ENCODE results near the gene KRTAP10-12.

KRTAP10-12 gene

DNA sequence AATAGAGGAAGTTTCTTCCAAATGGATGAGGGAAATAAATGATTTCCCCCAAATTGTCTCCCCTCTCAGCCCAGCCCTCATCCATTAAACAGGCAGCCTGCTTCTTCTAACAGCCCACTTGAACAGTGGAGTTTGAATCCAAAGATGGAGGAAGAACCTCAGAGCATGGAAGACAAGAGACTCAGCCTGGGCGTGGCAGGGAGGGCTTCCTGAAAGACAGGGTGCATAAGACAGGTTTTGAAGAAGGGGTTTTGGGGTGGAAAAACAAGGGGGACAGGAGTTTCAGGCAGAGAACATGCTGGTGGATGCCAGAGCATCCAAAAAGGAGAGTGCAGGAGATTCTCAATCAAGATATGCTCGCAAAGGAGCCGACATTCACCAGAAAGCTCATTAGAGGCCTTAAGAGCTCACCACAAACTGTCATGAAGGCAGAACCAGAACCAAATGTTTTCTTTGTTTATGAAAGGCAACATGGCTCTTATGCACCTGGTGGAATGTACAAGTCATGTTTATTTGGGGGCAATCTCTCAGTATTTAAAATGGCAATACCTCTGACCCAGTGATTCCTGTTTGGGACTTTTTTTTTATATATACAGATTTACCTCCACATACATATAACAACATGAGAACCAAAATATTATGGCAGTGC lies 40.9 kb downstream of the KRTAP10-12 start:
- TF ChIP-seq POLR2AphosphoS5 (IDR thresholded peaks at IDR 0.05; ENCODE audit: low read depth, low read length) (no peak), TAF1 (IDR thresholded peaks at IDR 0.05; ENCODE audit: low read depth, low read length) (no peak), SPI1 (IDR thresholded peaks at IDR 0.05; ENCODE audit: low read depth, low read length) (no peak), POLR2A (IDR thresholded peaks at IDR 0.05; ENCODE audit: low read depth, low read length) (no peak), POU2F2 (IDR thresholded peaks at IDR 0.05; ENCODE audit: low read depth, low read length) (no peak), PAX5 (IDR thresholded peaks at IDR 0.05; ENCODE audit: insufficient read depth, low read length, severe bottlenecking) (no peak)

DNA sequence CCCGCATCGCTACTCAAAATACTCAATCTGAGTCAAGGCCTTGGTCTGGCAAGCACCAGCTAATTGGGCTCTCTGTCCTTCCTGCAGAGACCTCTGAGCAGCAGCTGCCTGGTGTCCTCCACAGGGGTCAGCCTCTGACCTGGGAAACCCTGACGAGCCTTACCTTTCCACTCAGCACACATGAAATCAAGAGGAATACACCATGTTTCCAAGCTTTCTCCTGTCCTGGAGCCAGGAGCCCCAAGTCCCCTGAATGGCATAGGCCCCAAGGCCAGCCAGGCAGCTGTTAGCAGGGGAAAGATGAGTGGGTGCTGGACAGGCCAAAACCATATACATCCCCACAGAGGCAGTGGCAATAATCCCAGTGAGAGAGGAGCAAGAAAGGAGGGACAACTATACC lies 41.6 kb downstream of the KRTAP10-12 start:
- no peak for FAIRE-seq
- TF ChIP-seq PAX5 (IDR thresholded peaks at IDR 0.05; ENCODE audit: insufficient read depth, low read length, severe bottlenecking), result no peak
- no peak for TF ChIP-seq POLR2A (IDR thresholded peaks at IDR 0.05; ENCODE audit: low read depth, low read length)
- no peak for TF ChIP-seq POU2F2 (IDR thresholded peaks at IDR 0.05; ENCODE audit: low read depth, low read length)
- TF ChIP-seq SPI1 (IDR thresholded peaks at IDR 0.05; ENCODE audit: low read depth, low read length), result no peak
- no peak for TF ChIP-seq POLR2AphosphoS5 (IDR thresholded peaks at IDR 0.05; ENCODE audit: low read depth, low read length)
- TF ChIP-seq TAF1 (IDR thresholded peaks at IDR 0.05; ENCODE audit: low read depth, low read length), result no peak
- no peak for DNase-seq (ENCODE audit: insufficient read length, low spot score)

More for the DNA sequence above, 40.9 kb downstream of the KRTAP10-12 start:
- DNase-seq (ENCODE audit: insufficient read length, low spot score), result no peak
- no peak for FAIRE-seq

DNA sequence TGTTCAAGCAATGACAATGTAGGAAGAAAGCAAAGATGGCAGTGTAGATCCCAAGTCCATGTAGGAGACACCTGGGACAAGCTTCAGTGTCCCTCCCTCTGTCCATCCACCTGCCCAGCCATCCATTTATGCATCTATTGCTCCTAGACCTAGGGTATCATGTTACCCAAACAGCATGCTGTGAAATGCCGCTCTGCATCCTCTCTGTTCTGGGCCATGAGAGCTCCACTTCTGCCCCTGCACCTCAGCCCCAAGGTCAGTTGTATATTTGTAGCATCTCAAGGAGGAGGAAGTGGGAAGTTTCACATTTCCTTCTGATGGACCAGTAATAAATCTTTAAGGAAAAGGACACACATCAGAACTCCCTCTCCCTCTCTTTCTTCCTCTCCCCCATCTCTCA lies 42.3 kb downstream of the KRTAP10-12 start:
- DNase-seq (ENCODE audit: insufficient read length, low spot score) (no peak), FAIRE-seq (no peak)
- TF ChIP-seq POU2F2 (IDR thresholded peaks at IDR 0.05; ENCODE audit: low read depth, low read length) (no peak), POLR2A (IDR thresholded peaks at IDR 0.05; ENCODE audit: low read depth, low read length) (no peak)

DNA sequence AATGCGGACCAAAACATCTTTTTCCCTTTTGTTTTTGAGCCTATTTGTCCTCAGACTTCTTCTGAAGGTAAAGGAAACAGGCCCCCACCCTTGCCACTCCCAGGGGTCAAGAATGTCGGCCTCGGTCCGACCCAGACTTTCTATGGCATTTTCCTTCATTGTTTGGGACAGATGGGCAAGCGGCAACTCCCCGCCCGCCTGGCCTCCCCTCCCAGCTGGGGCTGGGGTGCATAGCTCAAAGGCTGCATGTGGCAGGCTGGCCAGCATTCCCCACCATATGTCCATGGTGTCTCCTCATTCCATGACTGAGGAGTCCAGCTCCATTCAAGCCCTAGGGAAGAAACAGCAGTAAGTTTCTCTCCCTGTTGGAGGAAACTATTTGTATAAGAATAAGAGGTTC lies 43.8 kb downstream of the KRTAP10-12 start:
- no peak for TF ChIP-seq POLR2AphosphoS5 (IDR thresholded peaks at IDR 0.05; ENCODE audit: low read depth, low read length)
- TF ChIP-seq PAX5 (IDR thresholded peaks at IDR 0.05; ENCODE audit: insufficient read depth, low read length, severe bottlenecking), result no peak
- TF ChIP-seq POU2F2 (IDR thresholded peaks at IDR 0.05; ENCODE audit: low read depth, low read length), result no peak
- TF ChIP-seq TAF1 (IDR thresholded peaks at IDR 0.05; ENCODE audit: low read depth, low read length), result no peak
- no peak for TF ChIP-seq POLR2A (IDR thresholded peaks at IDR 0.05; ENCODE audit: low read depth, low read length)
- no peak for TF ChIP-seq SPI1 (IDR thresholded peaks at IDR 0.05; ENCODE audit: low read depth, low read length)
- no peak for DNase-seq (ENCODE audit: insufficient read length, low spot score)
- no peak for FAIRE-seq

DNA sequence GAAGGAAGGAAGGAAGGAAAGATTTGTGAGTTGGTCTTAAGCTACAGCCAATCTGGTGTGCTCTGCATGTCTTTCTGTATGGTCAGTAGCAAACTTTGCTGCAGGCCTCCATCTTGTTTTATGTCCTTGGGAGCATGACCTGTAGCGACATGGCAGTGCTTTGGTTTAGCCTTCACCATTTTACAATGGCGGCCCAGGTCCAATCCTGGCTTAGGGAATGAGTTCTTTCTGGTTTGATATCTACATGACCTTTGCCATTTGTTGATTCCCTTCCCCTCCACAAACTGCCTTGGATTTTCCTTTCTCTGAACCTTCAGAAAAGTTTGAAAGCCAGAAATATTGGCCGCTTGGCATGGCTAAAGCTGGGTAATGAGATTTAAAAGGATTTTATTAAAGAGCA lies 44.9 kb downstream of the KRTAP10-12 start:
- TF ChIP-seq TAF1 (IDR thresholded peaks at IDR 0.05; ENCODE audit: low read depth, low read length), result no peak
- no peak for TF ChIP-seq PAX5 (IDR thresholded peaks at IDR 0.05; ENCODE audit: insufficient read depth, low read length, severe bottlenecking)
- TF ChIP-seq POLR2AphosphoS5 (IDR thresholded peaks at IDR 0.05; ENCODE audit: low read depth, low read length), result no peak
- TF ChIP-seq POLR2A (IDR thresholded peaks at IDR 0.05; ENCODE audit: low read depth, low read length), result no peak
- TF ChIP-seq POU2F2 (IDR thresholded peaks at IDR 0.05; ENCODE audit: low read depth, low read length), result no peak
- TF ChIP-seq SPI1 (IDR thresholded peaks at IDR 0.05; ENCODE audit: low read depth, low read length), result no peak
- no peak for FAIRE-seq
- DNase-seq (ENCODE audit: insufficient read length, low spot score), result no peak

DNA sequence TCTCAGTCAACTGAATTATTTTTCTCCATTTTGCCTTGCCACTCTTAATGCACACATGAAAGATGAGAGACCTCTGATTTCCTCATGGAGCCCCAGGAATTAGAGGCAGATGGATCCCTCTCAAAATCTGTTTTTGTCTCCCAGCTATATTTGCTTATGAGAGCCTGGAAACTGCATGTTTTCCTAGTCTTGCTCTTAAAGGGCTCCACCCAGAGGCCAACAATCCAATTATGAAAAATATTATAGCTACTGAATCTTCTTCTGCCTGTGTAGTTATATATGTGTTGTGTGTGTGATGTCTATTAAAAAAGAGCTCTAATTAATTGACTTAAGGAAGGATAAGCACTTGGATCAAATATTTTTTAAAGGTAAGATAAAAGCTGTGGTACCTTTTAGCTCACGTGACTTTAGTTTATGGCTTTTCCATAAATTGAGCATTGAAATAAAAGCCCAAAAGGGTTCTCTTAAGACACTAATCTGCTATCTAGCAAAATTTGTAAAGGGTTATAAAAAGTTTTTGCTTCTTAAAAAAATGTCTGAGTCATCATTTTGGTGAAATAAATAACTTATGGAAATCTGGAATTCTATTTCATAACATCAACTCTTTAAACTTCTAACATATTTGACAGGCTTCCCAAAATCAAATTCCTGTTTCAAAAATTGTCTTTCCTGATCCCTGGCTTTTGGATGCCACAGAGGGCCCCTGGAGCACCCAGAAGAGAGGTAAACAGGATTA lies 45.6 kb downstream of the KRTAP10-12 start:
- DNase-seq (ENCODE audit: insufficient read length, low spot score), result no peak
- FAIRE-seq, result no peak
- no peak for TF ChIP-seq SPI1 (IDR thresholded peaks at IDR 0.05; ENCODE audit: low read depth, low read length)
- TF ChIP-seq POU2F2 (IDR thresholded peaks at IDR 0.05; ENCODE audit: low read depth, low read length), result no peak
- TF ChIP-seq POLR2A (IDR thresholded peaks at IDR 0.05; ENCODE audit: low read depth, low read length), result no peak
- no peak for TF ChIP-seq PAX5 (IDR thresholded peaks at IDR 0.05; ENCODE audit: insufficient read depth, low read length, severe bottlenecking)
- TF ChIP-seq TAF1 (IDR thresholded peaks at IDR 0.05; ENCODE audit: low read depth, low read length), result no peak
- no peak for TF ChIP-seq POLR2AphosphoS5 (IDR thresholded peaks at IDR 0.05; ENCODE audit: low read depth, low read length)
